HG03139 (cell line): ENCODE data around the gene SYT8.

Experiments
- ATAC-seq: cut with Tn5 transposase; IDR thresholded peaks from one replicate; pipeline ENCODE4 v1.9.1; 2021; ENCODE audit not compliant: unreplicated experiment

SYT8 gene

GRCh38 chr11:1844221-1845094 lies 9.7 kb downstream of the SYT8 start:
- ATAC-seq = no peak

- ATAC-seq = no peak
Measured at GRCh38 chr11:1845095-1845429, 10.3 kb downstream of the SYT8 start.

- no peak for ATAC-seq
Measured at GRCh38 chr11:1845561-1846452, 11.0 kb downstream of the SYT8 start.

GRCh38 chr11:1846453-1846932 lies 11.7 kb downstream of the SYT8 start:
- no peak for ATAC-seq

GRCh38 chr11:1847006-1847735 lies 12.4 kb downstream of the SYT8 start:
- no peak for ATAC-seq

GRCh38 chr11:1847926-1848639 lies 13.3 kb downstream of the SYT8 start:
- ATAC-seq = no peak

- no peak for ATAC-seq
Measured at GRCh38 chr11:1848640-1849430, 14.0 kb downstream of the SYT8 start.

- ATAC-seq = no peak
Measured at GRCh38 chr11:1851468-1852180, 16.8 kb downstream of the SYT8 start.

- no peak for ATAC-seq
Measured at GRCh38 chr11:1852271-1852876, 17.6 kb downstream of the SYT8 start.

GRCh38 chr11:1852877-1853276 lies 18.1 kb downstream of the SYT8 start, which contains the start of gene LSP1:
LSP1 (plus strand) TSS chr11:1853084; CDS start chr11:1853145, 61 bp downstream.
- peak; percentile 38 for ATAC-seq

GRCh38 chr11:1853376-1854131 lies 18.8 kb downstream of the SYT8 start:
- ATAC-seq = no peak

GRCh38 chr11:1854132-1854948 lies 19.6 kb downstream of the SYT8 start:
- ATAC-seq = peak; percentile 25

- ATAC-seq = peak; percentile 22
Measured at GRCh38 chr11:1854949-1855885, 20.4 kb downstream of the SYT8 start.

- ATAC-seq = no peak
Measured at GRCh38 chr11:1855886-1856265, 21.1 kb downstream of the SYT8 start.

GRCh38 chr11:1856306-1857005 lies 21.7 kb downstream of the SYT8 start:
- ATAC-seq = no peak
